Aorta (tissue), 5 donors: ENCODE measurements around the gene ZNF580. TPM values are rescaled to one million over a fixed set of nuclear protein-coding genes. Genes with fewer than 3 reads are reported as not detected.

ENCODE experiments used
- ATAC-seq: fragments of 200-7000 bp; cut with Tn5 transposase; one replicate; pipeline ENCODE4 v1.9.1; 2022; ENCODE audit warnings: moderate library complexity; ENCODE audit not compliant: low FRiP score
- DNase-seq, 2 donors: peaks; one replicate each; pipeline ENCODE4 v3.0.0-alpha.2; 2020
- H3K27ac ChIP-seq, 2 donors: one replicate each; pipeline ENCODE4 v1.5.1; 2013; ENCODE audit warnings: low read length in 2 of 2, mild to moderate bottlenecking in 2 of 2, moderate library complexity in 2 of 2, control low read depth in 1 of 2, inconsistent platforms in 1 of 2, low read depth in 1 of 2
- H3K27me3 ChIP-seq, 2 donors: one replicate each; pipeline ENCODE4 v1.6.1; 2013; ENCODE audit warnings: control low read depth in 1 of 2, low read length in 1 of 2, mild to moderate bottlenecking in 1 of 2, moderate library complexity in 1 of 2; ENCODE audit not compliant: insufficient read depth in 2 of 2, control insufficient read depth in 1 of 2
- H3K36me3 ChIP-seq, 2 donors: one replicate each; pipeline ENCODE4 v1.6.1; 2013; ENCODE audit warnings: control low read depth in 1 of 2, low read length in 1 of 2, mild to moderate bottlenecking in 1 of 2; ENCODE audit not compliant: insufficient read depth in 2 of 2, control insufficient read depth in 1 of 2
- H3K4me1 ChIP-seq, 2 donors: one replicate each; pipeline ENCODE4 v1.6.1; 2013; ENCODE audit warnings: low read length in 2 of 2, control low read depth in 1 of 2, mild to moderate bottlenecking in 1 of 2, moderate library complexity in 1 of 2; ENCODE audit not compliant: insufficient read depth in 2 of 2, control insufficient read depth in 1 of 2
- H3K4me3 ChIP-seq, 2 donors: one replicate each; pipeline ENCODE4 v1.5.1; 2013; ENCODE audit warnings: low read length in 2 of 2, control low read depth in 1 of 2, mild to moderate bottlenecking in 1 of 2
- H3K9me3 ChIP-seq: one replicate; pipeline ENCODE4 v1.6.1; 2013; ENCODE audit warnings: mild to moderate bottlenecking, low read length; ENCODE audit not compliant: control insufficient read depth
- WGBS, 2 donors: extraction: QIAGEN DNeasy Blood & Tissue Kit; methylation state at CpG; one replicate each; pipeline ENCODE4 v1.1.7; 2013; 5-methylcytosine and 5-hydroxymethylcytosine counted together
- intact Hi-C, 2 donors: fragments of 100-400 bp; cut with DNase I; formaldehyde crosslinking; loops; one replicate each; pipeline versions ENCODE4 v1.14.2 to v1.15.0; 2022
- polyA plus RNA-seq, 2 donors: library from polyadenylated mRNA; stranded (reverse); fragments of 200-250 nt; gene quantifications; one replicate each; pipeline ENCODE4 v1.2.3, GENCODE V29; 2013
- total RNA-seq, 2 donors: library from RNA; stranded (reverse); fragmentation: NEBNext Ultra II Directional; extraction: Animal tissue kit (Norgen Biotek cat#: 25700); gene quantifications; one replicate each; pipeline ENCODE4 v1.2.1, GENCODE V29; 2021
- donor health status: healthy with polysubstance abuse.
- donor health status: Bipolar disorder and iron deficiency.
- donor health status: DM: no; HTN: no; CAD: no.
- donor health status: DM: no; HTN: no; CAD: no.
- donor health status: DM: yes; HTN: yes; CAD: no.

Gene ZNF580
- total and polyA plus RNA-seq, 4 donors = 13.3 to 79.6 (median 43.3) TPM

- no peak overlapping the region for H3K27ac ChIP-seq
- no peaks in the 10 kb centered on the region for H3K27me3 ChIP-seq
- no peaks in the 10 kb centered on the region for H3K4me1 ChIP-seq
- DNase-seq = no peak
- WGBS, 2 donors = 86 to 88% methylated on average over 23 to 24 of the region's 24 CpGs
- no peaks in the 10 kb centered on the region for H3K36me3 ChIP-seq
- intact Hi-C loops = no loop called here
- H3K4me3 ChIP-seq = no peak overlapping the region
- no peaks in the 10 kb centered on the region for H3K9me3 ChIP-seq
- ATAC-seq = no peak
Measured at GRCh38 chr19:55679343-55680257, 38.8 kb downstream of the ZNF580 start.

GRCh38 chr19:55680339-55681130 is 39.7 kb downstream of the ZNF580 start:
- no peaks in the 10 kb centered on the region for H3K9me3 ChIP-seq
- ATAC-seq (no peak), DNase-seq (peak in 1 of 2 donors; percentile 63)
- intact Hi-C loops = no loop called here
- H3K4me3 ChIP-seq = no peak overlapping the region
- no peaks in the 10 kb centered on the region for H3K27me3 ChIP-seq
- no peaks in the 10 kb centered on the region for H3K36me3 ChIP-seq
- 90 to 92% methylated on average over 19 to 20 of the region's 20 CpGs for WGBS, 2 donors
- no peaks in the 10 kb centered on the region for H3K4me1 ChIP-seq
- no peak overlapping the region for H3K27ac ChIP-seq

GRCh38 chr19:55681131-55682092 is 40.6 kb downstream of the ZNF580 start:
- H3K4me3 ChIP-seq = no peak overlapping the region
- intact Hi-C loops = no loop called here
- DNase-seq (no peak), ATAC-seq (no peak)
- H3K9me3 ChIP-seq = no peaks in the 10 kb centered on the region
- whole genome bisulfite sequencing, 2 donors = 76 to 78% methylated on average over 9 of the region's 9 CpGs
- H3K27ac ChIP-seq = no peak overlapping the region
- H3K36me3 ChIP-seq = no peaks in the 10 kb centered on the region
- H3K4me1 ChIP-seq = no peaks in the 10 kb centered on the region
- no peaks in the 10 kb centered on the region for H3K27me3 ChIP-seq

GRCh38 chr19:55683449-55684261 is 42.9 kb downstream of the ZNF580 start:
- Histone ChIP-seq H3K27ac (no peak overlapping the region), H3K36me3 (no peaks in the 10 kb centered on the region), H3K27me3 (no peaks in the 10 kb centered on the region), H3K9me3 (no peaks in the 10 kb centered on the region), H3K4me1 (no peaks in the 10 kb centered on the region), H3K4me3 (no peak overlapping the region)
- intact Hi-C loops = no loop called here
- 89 to 90% methylated on average over 22 of the region's 22 CpGs for WGBS, 2 donors
- ATAC-seq (no peak), DNase-seq (no peak)

- Histone ChIP-seq H3K27me3 (no peaks in the 10 kb centered on the region), H3K27ac (no peak overlapping the region), H3K9me3 (no peaks in the 10 kb centered on the region), H3K4me1 (no peaks in the 10 kb centered on the region), H3K36me3 (peaks cover 0 to 8% of the 10 kb centered on the region in 2 donors), H3K4me3 (no peak overlapping the region)
- DNase-seq = peak; percentile 40 to 69
- no peak for ATAC-seq
- intact Hi-C loops = no loop called here
- 95% methylated on average over 60 of the region's 60 CpGs for WGBS, 2 donors
Measured at GRCh38 chr19:55684946-55685681, 44.3 kb downstream of the ZNF580 start.

- H3K9me3 ChIP-seq = no peaks in the 10 kb centered on the region
- peaks cover 0 to 13% of the 10 kb centered on the region in 2 donors for H3K36me3 ChIP-seq
- no peak overlapping the region for H3K4me3 ChIP-seq
- no peak for ATAC-seq
- H3K27me3 ChIP-seq = no peaks in the 10 kb centered on the region
- H3K27ac ChIP-seq = no peak overlapping the region
- WGBS, 2 donors = 95 to 96% methylated on average over 6 of the region's 6 CpGs
- H3K4me1 ChIP-seq = no peaks in the 10 kb centered on the region
- intact Hi-C loops = no loop called here
- no peak for DNase-seq
Measured at GRCh38 chr19:55685776-55686175, 45.0 kb downstream of the ZNF580 start.

GRCh38 chr19:55686311-55687050 is 45.7 kb downstream of the ZNF580 start:
- DNase-seq (peak; percentile 36 to 39), ATAC-seq (no peak)
- H3K4me1 ChIP-seq = no peaks in the 10 kb centered on the region
- H3K9me3 ChIP-seq = no peaks in the 10 kb centered on the region
- H3K27me3 ChIP-seq = no peaks in the 10 kb centered on the region
- intact Hi-C loops = no loop called here
- H3K27ac ChIP-seq = no peak overlapping the region
- H3K36me3 ChIP-seq = peaks cover 0 to 18% of the 10 kb centered on the region in 2 donors
- no peak overlapping the region for H3K4me3 ChIP-seq
- 87 to 88% methylated on average over 29 of the region's 29 CpGs for WGBS, 2 donors
